HCT116 (cell line): ENCODE measurements around the gene ENTHD1.

Source experiments
- ATF3 ChIP-seq: IDR thresholded peaks from 2 replicates; pipeline ENCODE4 v1.6.1; 2012
- CBX3 ChIP-seq: IDR thresholded peaks from 2 replicates; pipeline ENCODE4 v1.6.1; 2012; ENCODE audit warnings: low read depth
- CTCF ChIP-seq, 3 experiments: fragments of 200-600 bp in 1 of 3; sonication (generic) in 1 of 3; IDR thresholded peaks in 2 of 3; conservative IDR thresholded peaks in 1 of 3; 2 replicates each; pipeline ENCODE4 v1.5.1; 2012 to 2017; ENCODE audit warnings: low read depth in 2 of 3, low read length in 2 of 3, antibody characterized with exemption in 1 of 3, borderline replicate concordance in 1 of 3, control low read depth in 1 of 3, mild to moderate bottlenecking in 1 of 3, mixed read lengths in 1 of 3, mixed run types in 1 of 3, moderate library complexity in 1 of 3; ENCODE audit not compliant: insufficient read depth in 1 of 3
- EZH2 ChIP-seq: fragments of 200-600 bp; sonication (generic); IDR thresholded peaks from 2 replicates; pipeline ENCODE4 v1.6.1; 2017; ENCODE audit warnings: antibody characterized with exemption, mixed run types
- JUND ChIP-seq: IDR thresholded peaks from 2 replicates; pipeline ENCODE4 v1.6.1; 2012
- MAX ChIP-seq: IDR thresholded peaks from 2 replicates; pipeline ENCODE4 v1.6.1; 2012
- POLR2A ChIP-seq: IDR thresholded peaks from 2 replicates; pipeline ENCODE4 v1.7.0; 2011; ENCODE audit warnings: borderline replicate concordance; ENCODE audit not compliant: insufficient read depth, insufficient read length; ENCODE audit errors: extremely low read depth
- POLR2AphosphoS5 ChIP-seq: IDR thresholded peaks from 2 replicates; pipeline ENCODE4 v1.6.1; 2011; ENCODE audit warnings: mild to moderate bottlenecking, low read depth, low read length, moderate library complexity
- RAD21 ChIP-seq: IDR thresholded peaks from 2 replicates; pipeline ENCODE4 v1.6.1; 2012; ENCODE audit warnings: low read depth, mild to moderate bottlenecking
- REST ChIP-seq: IDR thresholded peaks from 2 replicates; pipeline ENCODE4 v1.6.1; 2012; ENCODE audit warnings: low read depth
- SRF ChIP-seq: IDR thresholded peaks from 2 replicates; pipeline ENCODE4 v1.6.1; 2012; ENCODE audit warnings: low read depth
- TCF7L2 ChIP-seq: IDR thresholded peaks from 2 replicates; pipeline ENCODE4 v1.7.0; 2011; ENCODE audit warnings: borderline replicate concordance, inconsistent platforms; ENCODE audit not compliant: insufficient read depth, insufficient read length; ENCODE audit errors: extremely low read depth
- ZBTB33 ChIP-seq: IDR thresholded peaks from 2 replicates; pipeline ENCODE4 v1.6.1; 2011; ENCODE audit warnings: mild to moderate bottlenecking, low read length, moderate library complexity; ENCODE audit not compliant: insufficient replicate concordance; ENCODE audit errors: extremely low read depth
- ZNF274 ChIP-seq: fragments of 200-500 bp; sonication (Bioruptor generic); IDR thresholded peaks from 2 replicates; pipeline ENCODE4 v1.6.1; 2014; ENCODE audit warnings: mild to moderate bottlenecking, low read depth, low read length, inconsistent platforms

- TF ChIP-seq ATF3 = no peak
- TF ChIP-seq POLR2A = no peak
- TF ChIP-seq CTCF (IDR thresholded peaks at IDR 0.05 in 2 of 3, conservative IDR thresholded peaks at IDR 0.05 in 1 of 3; ENCODE audit: borderline replicate concordance in 1 of 3, insufficient read depth in 1 of 3, low read depth in 2 of 3, low read length in 2 of 3) = no peak
- TF ChIP-seq EZH2 = no peak
- TF ChIP-seq JUND = no peak
- no peak for TF ChIP-seq REST
- TF ChIP-seq TCF7L2 = no peak
- TF ChIP-seq RAD21 = no peak
- TF ChIP-seq ZBTB33 = no peak
- TF ChIP-seq MAX = no peak
- no peak for TF ChIP-seq POLR2AphosphoS5
- no peak for TF ChIP-seq SRF
- TF ChIP-seq ZNF274 = no peak
- TF ChIP-seq CBX3 = no peak
Observed at GRCh38 chr22:39917776-39918495, 24.4 kb upstream of the ENTHD1 start.
